H1 (cell line): ENCODE results near the gene INPP4A. TPM values are rescaled to one million over a fixed set of nuclear protein-coding genes. Genes with fewer than 3 reads are reported as not detected.

Experiments
- CTCF ChIA-PET: fragments of 300-600 bp; sonication (Branson Sonifier 250); formaldehyde crosslinking; loops from one replicate; lab custom pipeline; 2021; ENCODE audit not compliant: partially characterized antibody; lab: Charles Lee
- POLR2A ChIA-PET: fragments of 300-600 bp; sonication (Branson Sonifier 250); formaldehyde crosslinking; loops from one replicate; lab custom pipeline; 2021; ENCODE audit warnings: inconsistent platforms; ENCODE audit not compliant: partially characterized antibody; lab: Charles Lee
- DNase-seq, 2 experiments: peaks; one replicate each; pipeline versions ENCODE4 v3.0.0 to v3.0.0-alpha.2; 2010 to 2022; ENCODE audit warnings: low spot score in 2 of 2, low read depth in 1 of 2, mixed read lengths in 1 of 2
- FAIRE-seq: peaks from 2 replicates; lab custom pipeline; 2011; peaks lifted over from hg19 to GRCh38; lab: Jason Lieb, UNC
- H2AFZ ChIP-seq: 2 replicates; pipeline ENCODE4 v1.8.1; 2012; ENCODE audit warnings: low read length, inconsistent platforms
- H2AK5ac ChIP-seq: 2 replicates; pipeline ENCODE4 v1.6.1; 2013; ENCODE audit warnings: low read depth, low read length
- H2BK120ac ChIP-seq: replicated peaks from 2 replicates; pipeline ENCODE3; 2013; ENCODE audit warnings: low read depth, low read length, inconsistent platforms
- H2BK12ac ChIP-seq: 2 replicates; pipeline ENCODE4 v1.6.1; 2013; ENCODE audit warnings: low read depth, low read length
- H2BK15ac ChIP-seq: 2 replicates; pipeline ENCODE4 v1.6.1; 2013; ENCODE audit warnings: low read length
- H2BK20ac ChIP-seq: 2 replicates; pipeline ENCODE4 v1.6.1; 2013; ENCODE audit warnings: low read length
- H2BK5ac ChIP-seq: 2 replicates; pipeline ENCODE4 v1.6.1; 2013; ENCODE audit warnings: low read depth, low read length
- H3K14ac ChIP-seq: 2 replicates; pipeline ENCODE4 v1.6.1; 2013; ENCODE audit warnings: inconsistent platforms; ENCODE audit not compliant: insufficient read length
- H3K18ac ChIP-seq: 2 replicates; pipeline ENCODE4 v1.6.1; 2013; ENCODE audit warnings: low read length; ENCODE audit errors: extremely low read depth
- H3K23ac ChIP-seq: 2 replicates; pipeline ENCODE4 v1.6.1; 2013; ENCODE audit warnings: inconsistent platforms; ENCODE audit not compliant: insufficient read length
- H3K23me2 ChIP-seq: 2 replicates; pipeline ENCODE4 v1.6.1; 2013; ENCODE audit warnings: low read depth, low read length
- H3K27ac ChIP-seq: 2 replicates; pipeline ENCODE4 v1.6.1; 2011; ENCODE audit warnings: low read depth, low read length, inconsistent platforms
- H3K27me3 ChIP-seq, 4 experiments: replicated peaks in 1 of 4; 1 replicate in 1 of 4; 2 replicates in 3 of 4; pipeline versions ENCODE4 v1.6.1 to v1.8.1; 2011 to 2013; ENCODE audit warnings: low read length in 3 of 4, mild to moderate bottlenecking in 3 of 4, inconsistent platforms in 2 of 4, mixed read lengths in 2 of 4, moderate library complexity in 1 of 4; ENCODE audit not compliant: control insufficient read depth in 3 of 4, insufficient read depth in 3 of 4; ENCODE audit errors: extremely low read depth in 1 of 4
- H3K36me3 ChIP-seq, 4 experiments: 2 replicates each; pipeline versions ENCODE4 v1.6.1 to v1.8.1; 2011 to 2013; ENCODE audit warnings: mild to moderate bottlenecking in 4 of 4, low read length in 3 of 4, moderate library complexity in 2 of 4, control low read depth in 1 of 4, inconsistent platforms in 1 of 4; ENCODE audit not compliant: insufficient read depth in 4 of 4, control insufficient read depth in 2 of 4
- H3K4ac ChIP-seq: replicated peaks from 2 replicates; pipeline ENCODE3; 2013; ENCODE audit warnings: low read length, low read depth, mixed read lengths, inconsistent platforms; ENCODE audit not compliant: insufficient read length
- H3K4me1 ChIP-seq, 4 experiments: replicated peaks in 1 of 4; 1 replicate in 1 of 4; 2 replicates in 3 of 4; pipeline versions ENCODE4 v1.6.1 to v1.8.1; 2011 to 2013; ENCODE audit warnings: low read length in 3 of 4, inconsistent platforms in 2 of 4, mixed read lengths in 1 of 4; ENCODE audit not compliant: insufficient read depth in 4 of 4, control insufficient read depth in 3 of 4
- H3K4me2 ChIP-seq, 2 experiments: 2 replicates each; pipeline versions ENCODE4 v1.6.1 to v1.8.1; 2011 to 2013; ENCODE audit warnings: low read depth in 2 of 2, low read length in 2 of 2, control low read depth in 1 of 2, inconsistent platforms in 1 of 2, mild to moderate bottlenecking in 1 of 2; ENCODE audit not compliant: insufficient read depth in 1 of 2
- H3K4me3 ChIP-seq, 4 experiments: fragments of 200-600, 300-600 bp in 1 of 4; sonication (generic), shearing (Covaris generic), sonication (Bioruptor Twin) in 1 of 4; 2 replicates each; pipeline versions ENCODE4 v1.5.1 to v1.8.1; 2011 to 2016; ENCODE audit warnings: low read length in 4 of 4, low read depth in 3 of 4, control low read depth in 2 of 4, inconsistent platforms in 2 of 4, mild to moderate bottlenecking in 2 of 4, mixed read lengths in 1 of 4, moderate library complexity in 1 of 4; ENCODE audit not compliant: insufficient read depth in 2 of 4; ENCODE audit errors: extremely low read depth in 1 of 4
- H3K56ac ChIP-seq: replicated peaks from 2 replicates; pipeline ENCODE3; 2013; ENCODE audit warnings: low read depth, mild to moderate bottlenecking, mixed read lengths, low read length, inconsistent platforms; ENCODE audit not compliant: insufficient read length
- H3K79me1 ChIP-seq: 2 replicates; pipeline ENCODE4 v1.6.1; 2013; ENCODE audit warnings: low read depth, low read length, control low read depth
- H3K79me2 ChIP-seq, 2 experiments: 2 replicates each; pipeline versions ENCODE4 v1.6.1 to v1.8.1; 2012 to 2013; ENCODE audit warnings: low read length in 2 of 2, mild to moderate bottlenecking in 2 of 2, inconsistent platforms in 1 of 2; ENCODE audit not compliant: insufficient read depth in 2 of 2, control insufficient read depth in 1 of 2
- H3K9ac ChIP-seq, 4 experiments: replicated peaks in 1 of 4; 1 replicate in 1 of 4; 2 replicates in 3 of 4; pipeline versions ENCODE4 v1.6.1 to v1.8.1; 2011 to 2013; ENCODE audit warnings: low read depth in 3 of 4, low read length in 3 of 4, control low read depth in 2 of 4, mild to moderate bottlenecking in 2 of 4, moderate library complexity in 2 of 4, inconsistent platforms in 1 of 4; ENCODE audit errors: extremely low read depth in 1 of 4
- H3K9me3 ChIP-seq, 2 experiments: 2 replicates each; pipeline versions ENCODE4 v1.6.1 to v1.8.1; 2012 to 2013; ENCODE audit warnings: mild to moderate bottlenecking in 2 of 2, moderate library complexity in 2 of 2, control low read depth in 1 of 2, inconsistent platforms in 1 of 2, low read depth in 1 of 2, low read length in 1 of 2, mixed read lengths in 1 of 2; ENCODE audit not compliant: insufficient read depth in 2 of 2
- H4K20me1 ChIP-seq, 2 experiments: replicated peaks in 1 of 2; 2 replicates each; pipeline versions ENCODE3 to v1.8.1; 2011 to 2013; ENCODE audit warnings: inconsistent platforms in 2 of 2, low read length in 2 of 2, mild to moderate bottlenecking in 1 of 2; ENCODE audit not compliant: insufficient read depth in 2 of 2, control insufficient read depth in 1 of 2
- H4K5ac ChIP-seq: 2 replicates; pipeline ENCODE4 v1.6.1; 2013; ENCODE audit warnings: low read length, low read depth, mixed read lengths, inconsistent platforms; ENCODE audit not compliant: insufficient read length
- H4K8ac ChIP-seq: 2 replicates; pipeline ENCODE4 v1.8.0; 2013; ENCODE audit warnings: mild to moderate bottlenecking, moderate library complexity, low read length, inconsistent platforms; ENCODE audit not compliant: insufficient read depth; ENCODE audit errors: extremely low read depth
- H4K91ac ChIP-seq: replicated peaks from 2 replicates; pipeline ENCODE3; 2013; ENCODE audit warnings: low read length, mixed read lengths, inconsistent platforms; ENCODE audit not compliant: insufficient read length
- CTBP2 ChIP-seq: IDR thresholded peaks from 2 replicates; pipeline ENCODE4 v1.7.0; 2011; ENCODE audit warnings: borderline replicate concordance, mild to moderate bottlenecking, moderate library complexity, mixed read lengths, low read length; ENCODE audit not compliant: insufficient read depth, insufficient read length
- SP2 ChIP-seq: IDR thresholded peaks from 2 replicates; pipeline ENCODE4 v1.6.1; 2012; ENCODE audit warnings: mild to moderate bottlenecking, low read length, inconsistent platforms
- WGBS, 2 experiments: shearing (Covaris generic) in 1 of 2; methylation state at CpG; one replicate each; pipeline versions ENCODE4 v1.1.6 to v1.1.7; 2013 to 2015; ENCODE audit warnings: low lambda C conversion rate in 2 of 2, mixed read lengths in 2 of 2, inconsistent platforms in 1 of 2, low coverage in 1 of 2, missing lambda C conversion rate in 1 of 2; ENCODE audit not compliant: insufficient replicate concordance in 2 of 2, insufficient coverage in 1 of 2, insufficient read length in 1 of 2; ENCODE audit errors: extremely low coverage in 1 of 2, missing lambda C conversion rate in 1 of 2; 5-methylcytosine and 5-hydroxymethylcytosine counted together
- polyA plus RNA-seq, 7 experiments: library from polyadenylated mRNA; depleted of rRNA in 3 of 7; stranded (reverse) in 5 of 7; unstranded in 2 of 7; fragments of >200 nt in 5 of 7; fragments of 200-250 nt in 2 of 7; gene quantifications; 1 replicate in 5 of 7; 2 replicates in 1 of 7; 4 replicates in 1 of 7; pipeline versions ENCODE4 v1.2.1 to v1.2.3, GENCODE V29; 2011 to 2013; ENCODE audit warnings: missing spikeins in 2 of 7, mixed read lengths in 2 of 7
- total RNA-seq: library from RNA; stranded (reverse); fragmentation: NEBNext Ultra II Directional; extraction: Animal tissue kit (Norgen Biotek cat#: 25700); gene quantifications from 2 replicates; pipeline ENCODE4 v1.2.1, GENCODE V29; 2021

The INPP4A gene
- total and polyA plus RNA-seq, 2 of the 8 experiments (the other 6 are each of a cell fraction or from before 2014, with no cell fraction given), result 25.6 to 34.3 TPM

GRCh38 chr2:98459496-98460175 is 15.0 kb downstream of the INPP4A start:
- POLR2A ChIA-PET, result interaction anchor here (1.0 kb wide), 1 partner anchor 36 kb away, joined by 3 read pairs; no protein-coding TSS in a partner anchor
- Histone ChIP-seq H3K79me2 (peaks cover 2 to 89% of the 10 kb centered on the region in 2 experiments; a peak in 3 of 4 replicates), H3K4me1 (peaks cover 13 to 36% (median 24%) of the 10 kb centered on the region in 4 experiments), H2BK20ac (no peak overlapping the region), H3K4ac (no peak overlapping the region), H3K9me3 (no peaks in the 10 kb centered on the region), H4K20me1 (peaks cover 7 to 17% of the 10 kb centered on the region in 2 experiments), H2AK5ac (no peak overlapping the region), H3K18ac (no peak overlapping the region), H3K79me1 (peaks cover 30% of the 10 kb centered on the region), H2BK12ac (no peak overlapping the region), H3K23me2 (no peaks in the 10 kb centered on the region), H3K56ac (no peak overlapping the region), H4K8ac (no peak overlapping the region), H4K91ac (no peak overlapping the region), H3K36me3 (peaks cover 0 to 4% (median 0%) of the 10 kb centered on the region in 4 experiments; a peak in 1 of 8 replicates), H3K9ac (no peak overlapping the region; a peak in 1 of 7 replicates), H3K27ac (no peak overlapping the region), H3K14ac (no peak overlapping the region), H2BK15ac (no peak overlapping the region), H4K5ac (no peak overlapping the region), H3K4me3 (no peak overlapping the region), H2BK5ac (no peak overlapping the region), H3K4me2 (no peak overlapping the region), H3K23ac (no peak overlapping the region), H2AFZ (no peak overlapping the region), H2BK120ac (no peak overlapping the region), H3K27me3 (no peaks in the 10 kb centered on the region)
- WGBS, 2 experiments, result 85% methylated on average over 3 of the region's 3 CpGs; no CpG with 5 or more reads in 1 of the 2 experiments
- CTCF ChIA-PET, result interaction anchor here (0.8 to 1.4 kb wide), 2 partner anchors 12 to 21 kb away, joined by 3 read pairs; no protein-coding TSS in a partner anchor
- no peak for FAIRE-seq
- TF ChIP-seq CTBP2 (no peak), SP2 (no peak)
- DNase-seq, result no peak
